Measurements from ENCODE around the gene CERK.

Gene CERK

DNA sequence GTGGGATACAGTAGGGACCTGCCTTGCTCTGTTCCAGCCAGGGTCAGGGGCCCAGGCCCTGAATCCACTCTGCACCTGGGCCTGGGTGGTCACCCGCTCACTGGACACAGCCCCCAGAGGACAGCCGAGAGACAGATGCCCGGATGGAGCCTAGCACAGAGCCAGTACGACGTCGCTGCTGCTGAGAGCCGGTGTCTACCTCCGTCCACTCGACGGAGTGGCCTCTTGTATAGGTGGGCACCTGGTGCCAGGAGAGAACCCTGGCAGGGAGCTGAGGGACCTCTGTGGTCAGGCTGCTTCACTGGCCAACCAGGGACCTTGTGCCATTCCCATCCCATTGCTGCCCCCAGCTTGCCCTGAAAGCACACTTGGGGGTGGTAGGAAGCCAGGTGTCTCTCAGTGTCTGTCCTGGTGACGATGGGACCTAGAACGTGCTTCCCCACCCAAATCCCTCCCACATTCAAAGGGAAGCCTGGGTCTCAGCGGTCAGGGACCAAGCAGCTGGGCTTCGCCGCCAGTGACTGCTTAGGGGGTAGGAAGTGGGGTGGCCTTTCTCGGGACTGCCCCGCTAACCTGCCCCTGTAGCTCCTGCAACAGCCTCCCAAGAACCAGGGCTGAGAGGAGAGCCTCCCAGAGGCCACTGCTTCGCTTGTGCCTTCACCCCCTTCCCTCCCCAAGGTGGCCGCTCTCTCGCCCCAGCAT is 10.3 kb upstream of the CERK start:
- no peak for DNase-seq

DNA sequence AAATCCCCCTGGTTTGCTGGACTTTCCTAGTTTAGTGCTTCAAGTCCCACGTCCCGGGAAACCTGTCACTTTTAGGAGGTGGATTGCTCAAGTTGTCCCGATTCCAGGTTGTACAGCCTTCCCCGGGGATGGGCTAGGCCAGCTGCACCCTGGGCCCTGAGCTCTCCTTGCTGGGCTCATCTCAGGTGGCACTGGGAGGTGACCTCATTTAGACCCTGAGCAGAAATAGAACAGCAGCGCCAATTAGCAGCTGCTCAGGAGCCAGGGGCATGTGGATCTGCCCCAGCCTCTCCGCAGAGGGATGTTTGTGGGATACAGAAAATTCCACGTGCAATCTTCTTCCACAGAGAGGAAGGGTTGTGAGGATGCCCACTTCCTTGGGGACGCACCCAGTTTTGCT is 9.6 kb upstream of the CERK start:
- no peak for DNase-seq

DNA sequence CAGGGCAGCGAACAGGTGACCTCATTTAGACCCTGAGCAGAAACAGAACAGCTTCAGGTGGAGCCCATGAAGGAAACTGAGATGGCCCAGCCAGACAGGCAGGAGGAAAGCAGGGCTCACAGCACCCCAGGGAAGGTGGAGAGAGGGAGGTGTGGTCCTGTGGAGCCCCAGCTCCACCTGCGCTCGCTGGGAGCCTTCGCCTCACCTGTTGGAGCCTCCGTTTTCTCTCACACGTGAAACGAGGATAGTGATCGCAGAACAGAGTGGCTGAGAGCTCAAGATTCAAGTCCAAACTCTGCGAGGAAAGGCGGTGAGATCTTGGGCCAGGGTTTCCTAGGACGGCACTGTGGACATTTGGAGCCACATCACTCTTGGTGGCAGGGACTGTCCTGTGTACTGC is 8.6 kb upstream of the CERK start:
- DNase-seq = no peak

DNA sequence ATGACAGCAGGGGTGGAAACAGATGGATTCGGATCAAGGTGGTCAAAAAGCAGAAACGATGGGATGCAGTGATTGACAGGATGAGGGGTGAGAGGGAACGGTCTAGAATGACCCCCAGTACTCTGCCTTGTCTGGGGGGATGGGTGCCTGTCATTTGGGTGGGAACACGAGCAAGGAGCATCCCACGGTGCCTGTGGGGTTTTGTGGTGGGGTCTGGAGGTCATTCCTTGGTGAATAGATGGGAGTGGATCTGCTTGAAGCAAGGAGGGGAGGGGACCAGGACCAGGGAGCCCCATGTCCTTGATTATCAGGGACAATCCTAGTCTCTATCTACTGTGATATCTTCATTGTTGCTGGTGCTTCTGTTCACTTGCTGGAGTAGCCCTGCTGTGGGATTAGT is 8.1 kb upstream of the CERK start:
- DNase-seq = no peak

DNA sequence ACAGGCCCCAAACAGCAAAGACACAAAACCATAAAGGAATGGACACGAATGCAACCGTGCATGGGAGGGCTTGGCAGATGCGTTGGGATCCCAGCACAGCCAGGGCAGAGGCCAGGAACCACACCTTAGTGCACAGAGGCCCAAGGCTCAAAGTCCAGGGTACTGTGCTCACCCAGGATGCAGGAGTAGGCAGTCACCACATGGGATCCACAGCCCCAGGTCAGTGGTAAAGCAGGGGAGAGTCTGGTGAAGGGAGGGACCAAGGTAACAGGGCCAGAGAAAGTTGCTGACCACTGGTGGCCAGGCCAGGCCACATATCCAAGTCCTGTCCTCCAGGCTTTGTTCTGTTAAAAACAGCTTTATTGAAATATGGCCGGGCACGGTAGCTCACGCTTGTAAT is 6.5 kb upstream of the CERK start:
- no peak for DNase-seq

DNA sequence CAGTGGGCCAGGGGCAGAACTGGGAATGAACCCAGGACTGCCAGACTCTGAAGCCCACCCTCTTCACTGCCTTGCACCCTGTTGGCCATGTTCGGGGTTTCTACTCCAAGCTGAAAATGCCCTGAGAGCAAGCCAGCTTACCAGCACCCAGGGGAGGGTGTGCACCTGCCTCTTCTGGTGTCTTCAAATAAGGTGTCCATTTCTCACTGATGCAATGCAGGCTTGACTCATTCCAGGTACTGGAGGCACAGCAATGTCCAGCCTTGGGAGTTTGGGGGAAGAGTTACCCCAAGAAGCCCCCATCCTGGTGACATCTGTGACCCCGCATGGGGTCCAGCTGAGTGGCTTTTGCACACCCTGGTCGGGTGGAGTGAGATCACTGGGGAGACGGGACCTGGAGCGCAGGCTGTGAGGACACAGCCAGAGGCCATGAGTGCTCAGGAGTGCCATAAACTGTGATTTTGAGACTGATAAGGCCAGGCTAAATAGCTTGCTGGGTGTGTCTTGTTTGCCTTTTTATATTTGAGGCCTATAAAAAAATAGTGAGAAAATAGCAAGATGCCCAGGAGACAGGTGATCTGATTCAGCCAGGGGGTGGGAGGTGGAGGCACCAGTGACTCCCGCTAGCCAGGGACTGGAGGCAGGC is 4.6 kb upstream of the CERK start:
- DNase-seq = peak; percentile 7

DNA sequence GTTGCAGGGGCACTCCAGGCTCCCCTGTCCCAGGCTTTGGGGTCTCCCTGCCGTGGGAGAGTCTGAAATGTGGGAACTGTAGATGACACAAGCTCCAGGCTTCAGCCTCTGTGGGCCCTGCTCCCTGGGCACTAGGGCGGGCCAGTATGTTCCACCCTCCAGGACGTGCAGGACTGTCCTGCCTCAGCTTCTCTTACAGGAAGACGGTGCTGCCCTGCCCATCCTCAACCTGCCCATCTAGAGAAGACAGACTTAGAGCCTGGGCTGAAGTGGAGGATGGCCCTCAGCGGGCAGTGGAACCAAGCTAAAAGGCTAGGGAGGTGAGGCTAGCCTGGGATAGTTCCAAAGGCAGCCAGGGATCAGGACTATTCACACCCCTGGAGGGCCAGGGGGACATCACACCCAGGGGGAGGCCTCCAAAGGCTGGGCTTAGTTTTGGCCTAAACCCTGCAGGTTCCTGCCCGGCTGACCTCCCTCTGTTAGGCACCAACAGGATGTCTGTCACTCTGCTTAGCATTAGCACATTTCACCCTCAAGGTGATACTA is 4.0 kb upstream of the CERK start:
- DNase-seq = no peak

DNA sequence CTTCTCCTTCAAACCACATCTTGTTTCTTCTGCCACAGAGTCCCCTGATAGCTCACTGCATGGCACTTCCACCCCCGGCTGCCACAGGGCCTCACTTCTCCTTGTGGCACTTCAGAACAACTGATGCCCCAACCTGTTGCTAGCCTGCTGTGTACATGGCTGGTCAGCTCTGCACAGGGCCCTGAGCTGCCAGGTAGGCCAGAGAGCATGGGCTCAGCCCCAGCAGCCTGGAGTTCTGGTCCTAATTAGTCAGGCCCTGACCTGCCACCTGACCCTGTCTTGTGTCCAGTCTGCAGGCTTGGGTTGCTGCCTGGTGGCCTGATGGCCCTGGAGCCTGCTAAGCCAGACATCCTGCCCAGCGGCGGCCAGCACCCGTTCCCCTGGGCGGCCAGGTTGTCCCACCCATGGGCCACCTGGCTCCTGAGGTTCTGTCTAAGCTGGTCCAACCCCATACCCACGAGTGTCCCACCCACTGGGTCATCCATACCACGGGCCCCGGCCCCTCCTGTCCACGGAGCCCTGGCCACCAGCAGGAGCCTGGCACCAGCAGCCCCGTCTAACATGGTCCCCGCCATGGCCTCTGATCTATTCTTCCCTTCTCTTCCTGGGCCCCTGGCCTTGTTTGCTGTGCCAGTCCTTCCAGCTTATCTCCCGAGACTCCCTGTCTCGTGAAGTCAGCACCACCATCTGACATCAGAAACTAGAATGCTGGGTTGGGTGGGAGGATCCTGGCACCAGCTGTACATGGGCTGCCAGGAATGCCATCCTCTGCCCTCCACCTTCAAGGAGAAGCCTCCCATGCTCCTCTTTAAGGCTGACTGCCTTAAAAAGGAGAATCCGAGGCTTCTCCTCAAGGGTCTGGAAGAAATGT is 3.1 kb upstream of the CERK start:
- DNase-seq = no peak

DNA sequence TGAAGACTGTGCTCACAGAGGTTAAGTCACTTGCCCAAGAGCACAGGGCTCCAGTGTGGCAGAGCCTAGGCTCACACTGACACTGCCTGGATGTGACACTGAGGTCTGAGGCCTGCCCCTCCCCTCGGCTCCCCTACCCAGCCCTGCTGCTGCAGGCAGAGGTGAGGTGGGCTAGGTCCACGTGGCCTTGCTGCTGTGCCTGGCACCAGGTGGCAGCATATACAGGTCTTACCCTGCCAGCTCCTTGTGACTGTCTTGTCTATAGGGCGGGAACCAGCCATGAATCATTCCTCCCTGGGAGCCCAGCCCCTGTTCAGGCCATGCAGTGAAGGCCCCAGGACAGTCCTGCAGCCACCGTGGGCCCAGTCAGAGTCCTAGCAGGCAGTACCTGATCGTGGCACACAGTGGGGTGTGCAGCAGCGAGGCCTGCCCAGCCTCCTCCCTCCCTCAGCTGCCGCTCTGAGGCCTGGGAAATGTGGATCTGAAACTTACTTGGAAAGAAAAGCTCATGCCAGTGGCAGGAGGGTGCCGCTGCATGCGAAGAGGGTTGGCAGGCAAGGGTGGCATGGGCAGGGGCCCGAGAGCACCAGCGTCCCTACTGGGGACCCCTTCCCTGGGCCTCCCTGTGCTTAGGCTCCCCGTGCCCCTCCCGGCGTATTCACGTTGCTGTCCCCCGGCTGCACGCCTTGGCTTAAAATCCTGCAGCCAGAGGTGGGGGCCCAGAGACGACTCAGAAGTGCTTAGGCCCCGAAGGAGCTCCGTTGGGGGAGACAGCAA is 1.2 kb upstream of the CERK start:
- DNase-seq = no peak

DNA sequence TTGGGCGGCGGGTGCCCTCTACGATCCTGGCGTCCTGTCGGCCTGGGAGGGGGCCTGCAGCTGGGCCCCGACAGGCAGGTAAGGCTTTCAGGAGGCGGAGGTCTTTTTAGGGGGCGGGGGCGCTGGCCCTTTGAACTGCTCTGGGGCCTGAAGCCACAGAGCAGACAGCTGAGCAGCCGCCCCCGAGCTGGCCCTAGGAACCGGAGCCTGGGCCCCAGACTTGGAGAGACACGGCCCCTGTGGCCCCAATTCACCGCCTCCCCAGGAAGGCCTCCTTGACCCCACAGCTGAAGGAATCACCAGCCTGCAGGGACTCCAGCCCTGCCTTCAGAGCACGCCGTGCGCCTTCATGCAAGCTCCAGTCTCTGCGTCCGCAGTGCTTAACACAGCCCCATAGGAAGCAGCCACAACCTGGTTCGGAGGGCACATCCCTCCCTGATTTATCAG is 618 bp upstream of the CERK start:
- DNase-seq = no peak

DNA sequence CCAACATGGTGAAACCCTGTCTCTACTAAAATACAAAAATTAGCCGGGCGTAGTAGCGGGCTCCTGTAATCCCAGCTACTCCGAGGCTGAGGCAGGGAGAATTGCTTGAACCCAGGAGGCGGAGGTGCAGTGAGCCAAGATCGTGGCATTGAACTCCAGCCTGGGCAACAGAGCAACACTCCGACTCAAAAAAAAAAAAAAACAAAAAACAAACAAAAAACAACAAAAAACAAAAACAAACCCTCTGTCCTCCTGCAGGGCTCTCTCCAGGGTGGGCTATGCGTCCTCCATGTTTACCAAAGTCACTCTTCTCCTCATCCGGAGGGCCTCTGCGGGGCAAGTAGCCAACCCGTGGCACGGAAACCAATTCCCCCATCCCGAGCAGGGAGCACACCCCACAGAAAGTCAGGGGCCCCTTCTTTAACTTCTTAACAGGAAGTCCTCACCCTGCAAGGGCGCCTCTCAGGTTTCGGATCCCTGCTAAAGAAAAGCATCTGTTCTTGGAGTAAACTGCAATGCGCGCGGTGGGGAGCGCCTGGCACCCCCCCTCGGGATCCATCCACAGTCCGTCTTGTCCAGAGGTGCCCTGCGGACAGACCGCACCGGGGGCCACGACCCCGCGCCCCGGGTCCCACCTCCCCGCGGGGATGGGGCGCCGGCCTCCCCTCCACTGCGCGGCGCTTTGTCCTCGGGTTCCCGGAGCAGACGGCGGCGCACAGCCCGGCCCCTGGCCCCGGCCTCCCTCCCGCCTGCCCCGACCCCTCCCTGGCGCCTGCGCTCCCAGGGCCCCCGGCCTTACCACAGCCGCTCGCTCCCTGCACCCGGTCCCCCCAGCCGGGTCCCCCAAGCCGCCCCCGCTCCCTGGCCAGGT is 712 bp downstream of the CERK start:
- DNase-seq = no peak

DNA sequence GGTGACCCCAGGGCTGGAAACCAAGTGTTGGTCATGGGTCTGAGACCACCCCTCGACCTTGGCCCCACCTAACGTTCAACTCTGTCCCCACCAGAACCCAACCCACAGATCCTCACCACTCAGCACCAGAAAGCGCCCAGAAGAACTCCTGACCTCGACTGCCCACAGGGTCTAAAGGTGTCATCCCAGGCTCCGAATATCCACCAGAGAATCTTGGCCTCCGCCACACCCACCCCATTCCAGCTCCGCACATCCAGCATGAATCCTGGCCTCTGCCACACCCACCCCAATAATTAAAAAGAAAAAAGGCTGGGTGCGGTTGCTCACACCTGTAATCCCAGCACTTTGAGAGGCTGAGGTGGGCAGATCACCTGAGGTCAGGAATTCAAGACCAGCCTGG is 1.3 kb downstream of the CERK start:
- peak; percentile 5 for DNase-seq

DNA sequence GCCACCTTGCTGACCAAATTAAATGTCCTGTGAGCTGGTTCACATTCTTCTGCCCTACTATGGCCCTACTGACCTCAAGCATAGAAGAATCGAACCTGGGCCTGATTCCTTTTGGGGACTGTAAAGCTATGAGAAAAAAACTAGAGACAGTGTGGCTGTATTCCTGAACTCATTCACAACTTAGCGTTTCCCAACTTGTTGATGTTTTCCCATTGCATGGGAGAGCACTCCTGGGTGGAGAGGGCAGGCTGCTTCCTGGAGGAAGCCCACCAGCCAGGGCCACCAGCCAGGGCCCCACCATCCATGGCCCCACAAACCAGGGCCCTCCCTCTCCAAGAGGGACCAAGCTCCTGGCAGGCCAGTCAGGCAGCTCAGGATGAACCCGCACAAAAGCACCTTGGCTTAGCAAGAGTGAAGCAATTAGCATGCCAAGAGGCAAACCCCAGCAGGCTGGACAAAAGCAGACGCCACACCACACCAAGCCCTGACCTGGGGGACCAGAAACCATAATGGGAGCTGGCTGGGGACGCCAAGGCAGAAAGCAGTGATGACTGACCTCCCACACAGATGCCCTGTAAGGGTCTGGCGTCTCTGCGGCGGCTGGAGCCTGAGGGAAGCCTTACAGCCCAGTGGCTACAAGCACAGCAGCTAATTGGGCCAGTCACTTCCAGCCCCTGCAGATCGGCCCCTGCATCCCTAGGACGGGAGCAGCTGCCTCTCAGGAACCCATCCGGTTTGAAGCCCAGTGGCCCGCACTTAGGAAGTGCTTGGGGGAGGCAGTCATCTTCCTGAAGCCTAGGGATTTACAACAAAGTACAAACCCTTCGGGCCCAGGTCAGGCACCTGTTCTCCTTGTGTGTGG is 2.1 kb downstream of the CERK start:
- DNase-seq = no peak

DNA sequence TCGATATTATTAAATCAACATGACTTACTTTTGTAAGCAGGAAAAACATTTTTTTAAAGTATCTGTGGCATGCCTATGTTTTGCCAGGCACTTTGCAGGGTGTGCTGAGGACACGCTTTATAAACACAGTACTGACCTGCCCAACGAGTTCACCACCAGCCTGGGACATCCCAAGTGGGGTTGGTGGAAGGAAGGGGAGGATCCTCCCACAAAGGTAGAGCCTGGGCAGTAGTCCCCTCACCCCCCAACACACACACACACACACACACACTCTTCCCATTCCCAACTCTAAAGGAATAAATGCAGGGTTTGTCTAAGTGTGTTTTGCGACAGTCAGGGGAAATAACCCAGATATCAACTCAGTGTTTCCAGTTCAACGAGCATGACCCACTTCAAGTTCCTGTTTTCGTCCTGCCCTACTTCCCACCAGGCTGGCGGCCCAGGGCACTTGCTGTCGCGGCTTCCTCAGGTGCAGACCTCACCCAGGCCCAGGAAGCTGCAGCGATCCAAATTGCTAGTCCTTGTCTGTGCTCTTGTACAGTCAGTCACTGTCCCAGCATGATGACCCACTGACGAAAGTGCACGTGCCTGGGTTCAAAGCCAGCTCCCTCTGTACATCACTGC is 3.1 kb downstream of the CERK start:
- peak; percentile 5 for DNase-seq

DNA sequence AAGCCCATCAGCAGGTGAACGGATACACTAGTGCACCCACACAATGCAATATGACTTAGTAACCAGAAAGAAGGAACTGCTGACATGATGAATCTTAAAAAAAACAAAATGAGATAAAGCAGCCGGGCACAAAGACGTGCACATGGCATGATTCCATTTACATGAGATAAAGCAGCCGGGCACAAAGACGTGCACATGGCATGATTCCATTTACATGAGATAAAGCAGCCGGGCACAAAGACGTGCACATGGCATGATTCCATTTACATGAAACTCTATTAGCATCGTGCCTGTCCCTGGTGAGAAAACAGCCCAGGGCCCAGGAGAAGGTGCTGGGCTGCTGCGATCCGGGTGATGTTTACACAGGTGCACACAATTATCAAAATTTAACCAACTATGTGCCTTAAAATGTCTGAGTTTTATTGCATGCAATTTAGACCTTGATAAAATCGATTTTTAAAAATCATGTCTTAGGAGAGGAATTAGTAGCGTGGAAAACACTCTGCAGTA is 3.8 kb downstream of the CERK start:
- DNase-seq = peak; percentile 63

DNA sequence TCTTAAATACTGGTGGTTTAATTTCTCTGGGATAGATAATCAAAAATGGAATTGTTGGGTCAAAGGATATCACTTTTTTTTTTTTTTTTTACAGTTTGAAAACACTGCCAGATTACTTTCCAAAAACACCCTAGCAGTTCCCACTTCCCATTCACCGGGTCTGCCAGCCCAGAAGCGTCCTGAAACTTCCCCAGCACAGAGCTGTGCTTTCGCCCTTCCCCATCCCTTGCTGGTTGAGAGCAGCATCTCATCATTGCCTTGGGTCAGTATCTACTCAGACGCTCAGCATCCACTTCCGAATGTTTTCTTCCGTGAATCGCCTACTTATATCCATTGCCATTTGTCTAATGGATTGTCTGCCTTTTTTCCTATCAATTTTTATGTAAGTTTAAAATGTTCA is 5.5 kb downstream of the CERK start:
- DNase-seq = no peak

DNA sequence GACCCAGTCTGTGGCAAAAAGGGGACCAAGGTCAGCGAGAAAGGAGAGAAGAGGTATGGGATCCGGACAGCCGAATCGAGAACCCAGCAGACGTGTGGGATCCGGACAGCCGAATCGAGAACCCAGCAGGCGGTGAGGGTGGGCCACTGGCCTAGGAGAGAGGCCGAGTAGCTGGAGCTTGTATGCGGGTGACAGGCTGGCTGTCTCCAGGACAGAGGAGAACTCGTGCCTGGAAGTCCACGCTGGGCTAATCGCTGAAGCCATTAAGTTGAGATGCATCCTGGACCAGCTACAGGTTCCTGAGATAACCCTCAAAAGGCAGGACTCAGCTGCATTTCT is 6.0 kb downstream of the CERK start:
- DNase-seq = no peak

DNA sequence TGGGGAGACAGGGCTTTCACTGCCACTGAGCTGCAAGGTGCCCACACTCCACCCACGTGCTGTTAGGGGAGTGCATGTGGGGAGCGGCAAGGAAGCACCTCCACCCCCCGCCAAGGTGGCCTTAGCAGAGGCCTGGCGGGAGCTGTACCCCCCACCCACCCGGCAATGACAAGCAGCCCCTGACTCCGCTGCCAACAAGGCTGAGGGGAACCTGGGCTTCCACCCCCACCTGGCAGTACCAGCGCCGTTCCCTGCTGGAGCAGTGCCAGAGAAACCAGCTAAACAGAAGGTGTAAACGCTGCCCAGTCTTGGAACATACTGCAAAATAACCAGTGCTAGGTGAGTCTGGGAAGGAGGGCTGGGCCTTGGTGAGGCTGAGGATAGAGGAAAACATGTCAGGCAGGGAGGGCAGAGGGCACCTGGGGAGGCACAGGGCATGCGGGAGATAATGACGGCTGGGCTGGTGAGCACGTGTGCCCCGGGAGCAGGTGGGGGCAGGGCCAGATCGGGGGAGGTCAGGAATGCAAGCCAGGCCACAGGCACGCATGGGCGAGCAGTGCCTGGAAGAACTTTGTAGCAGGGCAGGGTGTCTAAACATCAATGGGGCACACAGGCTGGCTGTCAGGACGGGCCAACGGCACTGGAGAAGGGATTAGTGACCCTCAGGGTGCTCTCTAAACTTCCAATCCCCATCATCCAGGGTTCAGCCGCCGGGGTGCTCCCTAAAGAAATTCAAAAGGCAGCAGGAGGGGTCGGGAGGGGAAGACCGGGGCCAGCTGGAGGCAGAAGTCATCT is 6.6 kb downstream of the CERK start:
- DNase-seq = no peak

DNA sequence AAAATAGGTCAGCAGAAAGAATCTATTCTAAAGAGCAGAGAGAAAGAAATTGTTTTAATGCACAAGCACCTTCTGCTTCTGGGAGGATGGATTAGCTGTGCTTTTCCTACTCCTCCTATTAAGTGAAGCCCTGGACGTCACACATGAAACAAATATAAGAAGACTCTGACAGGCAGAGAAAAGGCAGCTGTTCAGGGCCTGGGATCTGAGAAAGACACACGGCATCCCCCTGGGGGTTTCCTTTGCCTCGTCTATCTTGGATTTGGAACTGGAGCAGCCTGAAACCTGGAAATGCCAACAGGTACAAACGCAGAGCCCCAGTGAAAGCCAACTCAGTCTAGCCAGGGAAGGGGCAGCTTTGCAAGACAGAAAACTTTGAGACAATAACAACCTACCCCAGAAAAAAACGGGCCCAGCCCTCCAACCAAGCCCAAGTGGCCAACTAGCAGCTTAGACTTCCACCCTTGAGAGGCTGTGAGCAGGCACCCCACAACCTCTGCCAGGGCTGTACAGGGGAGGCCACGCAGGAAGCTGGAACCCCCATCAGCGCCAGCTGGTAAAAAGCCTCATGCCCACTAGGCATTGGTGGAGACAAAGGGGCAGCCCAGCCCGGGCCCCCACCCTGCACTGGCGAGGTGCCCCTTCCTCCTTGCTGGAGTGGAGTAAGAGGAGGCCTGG is 7.3 kb downstream of the CERK start:
- no peak for DNase-seq

Data from NCI-H748 treated with DMSO at 0.1 percent for 48 hours (cell line).